A673 (cell line): ENCODE measurements around the gene SDF4. TPM values are rescaled to one million over a fixed set of nuclear protein-coding genes. Genes with fewer than 3 reads are reported as not detected.

Experiments
- BruUV-seq: library from RNA; stranded (reverse); fragments of 400-500 nt; replicated peaks from 2 replicates; lab custom pipeline; 2021; lab: Mats Ljungman, UMichigan
- CTCF ChIA-PET: fragments of 300-600 bp; sonication (Branson Sonifier 250); formaldehyde crosslinking; loops from one replicate; lab custom pipeline; 2022; ENCODE audit warnings: antibody characterized with exemption; lab: Charles Lee
- POLR2A ChIA-PET: fragments of 300-600 bp; sonication (Branson Sonifier 250); formaldehyde crosslinking; loops from one replicate; lab custom pipeline; 2022; ENCODE audit warnings: antibody characterized with exemption; ENCODE audit not compliant: low non-redundant PET; lab: Charles Lee
- DNase-seq: peaks from one replicate; pipeline ENCODE4 v3.0.0-alpha.2; 2015; ENCODE audit warnings: low spot score
- H3K27ac ChIP-seq: fragments of 200-600 bp; sonication (generic); 2 replicates; pipeline ENCODE4 v1.5.1; 2016; ENCODE audit warnings: mixed run types, low read depth, mild to moderate bottlenecking, mixed read lengths, antibody characterized with exemption, low read length; ENCODE audit not compliant: poor library complexity, severe bottlenecking
- H3K27me3 ChIP-seq: fragments of 200-600 bp; sonication (generic); replicated peaks from 2 replicates; pipeline ENCODE4 v1.6.1; 2017; ENCODE audit warnings: mixed run types, low read depth, mild to moderate bottlenecking, mixed read lengths, antibody characterized with exemption, low read length; ENCODE audit not compliant: insufficient read depth, poor library complexity
- H3K36me3 ChIP-seq: fragments of 200-600 bp; sonication (generic); 2 replicates; pipeline ENCODE4 v1.6.1; 2016; ENCODE audit warnings: mixed run types, mild to moderate bottlenecking, mixed read lengths, antibody characterized with exemption, low read length; ENCODE audit not compliant: insufficient read depth, poor library complexity, severe bottlenecking
- H3K4me1 ChIP-seq: fragments of 200-600 bp; sonication (generic); 2 replicates; pipeline ENCODE4 v1.6.1; 2017; ENCODE audit warnings: mixed run types, mild to moderate bottlenecking, mixed read lengths, antibody characterized with exemption, low read length; ENCODE audit not compliant: insufficient read depth, poor library complexity, severe bottlenecking
- H3K4me3 ChIP-seq: fragments of 200-600 bp; sonication (generic); 2 replicates; pipeline ENCODE4 v1.5.1; 2016; ENCODE audit warnings: low read depth, mixed run types, mild to moderate bottlenecking, mixed read lengths, low read length; ENCODE audit not compliant: poor library complexity, severe bottlenecking
- H3K9me3 ChIP-seq: fragments of 200-600 bp; sonication (generic); 2 replicates; pipeline ENCODE4 v1.6.1; 2016; ENCODE audit warnings: mixed run types, low read depth, mild to moderate bottlenecking, mixed read lengths, antibody characterized with exemption, low read length; ENCODE audit not compliant: poor library complexity, severe bottlenecking
- EZH2 ChIP-seq: fragments of 200-600 bp; sonication (generic); IDR thresholded peaks from 2 replicates; pipeline ENCODE4 v1.6.1; 2017; ENCODE audit warnings: borderline replicate concordance, low read depth, mild to moderate bottlenecking, mixed read lengths, antibody characterized with exemption, low read length; ENCODE audit not compliant: poor library complexity, severe bottlenecking
- intact Hi-C: fragments of 100-400 bp; cut with micrococcal nuclease; formaldehyde crosslinking; loops from one replicate; pipeline ENCODE4 v1.10.0; 2022; ENCODE audit not compliant: unreplicated experiment
- total RNA-seq: library from RNA; stranded (reverse); gene quantifications from 2 replicates; pipeline ENCODE4 v1.2.3, GENCODE V29; 2021
- TF ChIP-seq, protein P1 (sequence below): fragments of 300-800, 200-600 bp; sonication (generic); conservative IDR thresholded peaks from 2 replicates; pipeline ENCODE4 v1.5.1; 2017; ENCODE audit warnings: low read depth, mild to moderate bottlenecking, antibody characterized with exemption, low read length, moderate library complexity, mixed read lengths

The SDF4 gene
- total RNA-seq, 1 experiment from 2014 or later = 133 TPM

DNA sequence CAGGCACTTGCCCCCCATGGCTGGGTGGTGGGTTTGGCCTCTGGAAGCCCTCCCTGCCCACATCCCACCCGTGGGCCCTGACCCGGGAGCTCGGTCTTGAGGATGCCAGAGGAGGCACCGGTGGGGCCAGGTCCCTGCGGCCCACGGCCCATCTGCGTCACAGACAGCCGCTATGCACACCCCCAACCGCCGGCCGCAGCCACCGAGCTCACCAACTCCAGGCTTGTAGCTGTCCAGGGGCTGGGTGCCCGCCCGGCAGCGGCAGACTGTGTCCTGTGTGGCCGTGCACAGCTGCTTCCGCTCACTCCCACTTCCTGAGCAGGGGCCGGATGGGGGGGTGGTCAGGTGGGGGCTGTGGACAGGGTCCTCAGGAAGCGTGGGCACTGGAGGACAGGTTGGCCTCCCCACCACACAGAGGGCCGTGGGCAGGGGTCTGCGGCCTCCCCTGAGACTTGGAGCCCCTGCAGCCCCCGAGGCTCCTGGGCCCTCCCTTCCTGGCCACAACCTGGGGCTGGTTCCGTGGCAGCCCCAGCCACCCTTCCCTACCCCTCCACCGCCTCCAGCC, 18.9 kb downstream of the SDF4 start:
- Histone ChIP-seq H3K27ac (no peak overlapping the region), H3K36me3 (peaks cover 8% of the 10 kb centered on the region), H3K4me1 (peaks cover 18% of the 10 kb centered on the region), H3K27me3 (no peaks in the 10 kb centered on the region), H3K9me3 (no peaks in the 10 kb centered on the region), H3K4me3 (no peak overlapping the region)
- intact Hi-C loops = no loop called here
- POLR2A ChIA-PET = no interaction called here
- no peak for TF ChIP-seq EZH2
- TF ChIP-seq, protein P1, sequence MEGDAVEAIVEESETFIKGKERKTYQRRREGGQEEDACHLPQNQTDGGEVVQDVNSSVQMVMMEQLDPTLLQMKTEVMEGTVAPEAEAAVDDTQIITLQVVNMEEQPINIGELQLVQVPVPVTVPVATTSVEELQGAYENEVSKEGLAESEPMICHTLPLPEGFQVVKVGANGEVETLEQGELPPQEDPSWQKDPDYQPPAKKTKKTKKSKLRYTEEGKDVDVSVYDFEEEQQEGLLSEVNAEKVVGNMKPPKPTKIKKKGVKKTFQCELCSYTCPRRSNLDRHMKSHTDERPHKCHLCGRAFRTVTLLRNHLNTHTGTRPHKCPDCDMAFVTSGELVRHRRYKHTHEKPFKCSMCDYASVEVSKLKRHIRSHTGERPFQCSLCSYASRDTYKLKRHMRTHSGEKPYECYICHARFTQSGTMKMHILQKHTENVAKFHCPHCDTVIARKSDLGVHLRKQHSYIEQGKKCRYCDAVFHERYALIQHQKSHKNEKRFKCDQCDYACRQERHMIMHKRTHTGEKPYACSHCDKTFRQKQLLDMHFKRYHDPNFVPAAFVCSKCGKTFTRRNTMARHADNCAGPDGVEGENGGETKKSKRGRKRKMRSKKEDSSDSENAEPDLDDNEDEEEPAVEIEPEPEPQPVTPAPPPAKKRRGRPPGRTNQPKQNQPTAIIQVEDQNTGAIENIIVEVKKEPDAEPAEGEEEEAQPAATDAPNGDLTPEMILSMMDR = no peak
- CTCF ChIA-PET = no interaction called here
- BruUV-seq = no TSS peak
- DNase-seq = no peak

DNA sequence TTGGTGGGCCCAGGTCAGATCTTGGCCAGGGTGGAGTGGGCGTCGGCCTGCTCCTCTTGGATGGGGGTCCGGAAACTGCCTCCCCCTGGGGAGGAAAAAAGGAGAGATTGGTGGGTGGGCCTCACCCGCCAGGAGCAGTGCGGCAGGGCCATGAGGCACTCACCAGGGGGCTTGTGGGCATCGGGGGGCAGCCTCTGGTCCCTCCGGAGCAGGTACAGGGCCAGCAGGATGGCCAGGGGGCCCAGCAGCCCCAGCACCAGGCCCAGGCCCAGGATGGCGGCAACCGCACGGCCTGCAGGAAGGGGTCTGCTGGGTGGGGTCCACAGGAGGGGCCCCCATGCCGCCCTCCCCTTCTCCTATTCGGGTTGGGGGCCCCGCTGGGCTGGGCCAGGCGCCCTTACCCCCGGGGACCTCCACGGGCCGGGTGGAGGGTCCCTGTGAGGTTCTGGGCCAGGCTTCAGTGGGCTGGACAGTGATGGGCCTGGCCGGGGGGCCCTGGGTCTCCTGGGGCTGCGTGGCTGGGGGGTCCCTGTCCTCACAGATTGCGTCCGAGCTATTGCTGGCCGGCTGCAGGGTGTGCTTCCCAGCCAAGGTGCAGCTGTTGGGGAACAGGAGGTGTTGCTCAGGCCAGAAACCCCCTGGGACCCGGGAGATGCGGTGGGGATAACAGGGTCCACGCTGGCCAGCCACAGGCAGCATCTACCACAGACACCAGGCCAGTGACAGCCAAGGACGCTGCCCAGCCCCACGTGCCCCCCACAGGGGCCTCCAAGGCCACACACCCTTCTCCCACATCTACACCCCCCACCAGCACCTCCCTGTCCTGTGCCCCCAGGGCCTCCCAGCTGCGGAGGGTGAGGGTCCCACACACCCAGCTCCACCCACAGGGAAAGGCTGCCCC, 20.0 kb downstream of the SDF4 start:
- Histone ChIP-seq H3K4me3 (no peak overlapping the region), H3K27ac (no peak overlapping the region), H3K36me3 (peaks cover 5% of the 10 kb centered on the region), H3K9me3 (no peaks in the 10 kb centered on the region), H3K27me3 (no peaks in the 10 kb centered on the region), H3K4me1 (peaks cover 13% of the 10 kb centered on the region)
- ChIA-PET CTCF (no interaction called here), POLR2A (no interaction called here)
- DNase-seq = no peak
- BruUV-seq = no TSS peak
- no peak for TF ChIP-seq EZH2
- intact Hi-C loops = no loop called here

DNA sequence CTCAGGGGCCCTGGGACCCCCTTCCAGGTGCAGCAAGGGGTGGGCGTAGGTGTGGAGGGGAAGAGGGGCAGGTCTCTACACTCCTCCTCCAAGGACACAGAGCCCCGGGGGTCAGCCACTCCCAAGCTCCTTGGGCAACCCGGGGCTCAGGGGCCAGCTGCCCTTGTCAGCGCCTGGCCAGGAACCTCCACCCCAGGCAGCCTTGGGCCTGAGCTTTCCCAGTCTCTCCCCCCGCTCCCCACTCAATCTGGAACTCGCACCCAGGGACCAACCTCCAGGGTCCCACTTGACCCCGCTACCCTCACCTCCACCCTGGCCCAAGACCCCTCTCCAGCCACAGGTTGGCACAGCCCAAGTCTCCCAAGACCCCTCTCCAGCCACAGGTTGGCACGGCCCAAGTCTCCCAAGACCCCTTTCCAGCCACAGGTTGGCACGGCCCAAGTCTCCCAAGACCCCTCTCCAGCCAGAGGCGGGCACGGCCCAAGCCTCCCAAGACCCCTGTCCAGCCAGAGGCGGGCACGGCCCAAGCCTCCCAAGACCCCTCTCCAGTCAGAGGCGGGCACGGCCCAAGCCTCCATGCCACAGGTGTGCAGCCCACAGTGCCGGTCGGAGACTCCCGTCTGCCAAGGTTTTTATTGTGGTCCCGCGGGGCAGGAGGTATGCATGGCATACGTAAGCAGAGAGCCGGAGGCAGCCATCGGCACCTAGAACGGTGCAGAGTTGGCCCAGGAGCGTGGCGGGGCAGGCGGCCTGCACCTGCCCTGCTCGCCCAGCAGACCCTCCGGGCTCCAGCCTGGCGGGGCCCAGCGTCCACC, 20.9 kb downstream of the SDF4 start:
- ChIA-PET POLR2A (no interaction called here), CTCF (no interaction called here)
- BruUV-seq = no TSS peak
- DNase-seq = no peak
- no peaks in the 10 kb centered on the region for H3K9me3 ChIP-seq
- H3K36me3 ChIP-seq = no peaks in the 10 kb centered on the region
- no peak overlapping the region for H3K4me3 ChIP-seq
- no peak overlapping the region for H3K27ac ChIP-seq
- TF ChIP-seq, protein P1 = no peak
- TF ChIP-seq EZH2 = no peak
- H3K27me3 ChIP-seq = no peaks in the 10 kb centered on the region
- H3K4me1 ChIP-seq = peaks cover 13% of the 10 kb centered on the region
- intact Hi-C loops = no loop called here
